Dedifferentiated amniotic fluid mesenchymal stem cell (primary cell): Measurements from ENCODE around the gene INAFM1.

ENCODE experiments used
- DNase-seq: peaks from one replicate; pipeline ENCODE4 v3.0.0-alpha.2; 2016; ENCODE audit errors: extremely low spot score

The INAFM1 gene

DNA sequence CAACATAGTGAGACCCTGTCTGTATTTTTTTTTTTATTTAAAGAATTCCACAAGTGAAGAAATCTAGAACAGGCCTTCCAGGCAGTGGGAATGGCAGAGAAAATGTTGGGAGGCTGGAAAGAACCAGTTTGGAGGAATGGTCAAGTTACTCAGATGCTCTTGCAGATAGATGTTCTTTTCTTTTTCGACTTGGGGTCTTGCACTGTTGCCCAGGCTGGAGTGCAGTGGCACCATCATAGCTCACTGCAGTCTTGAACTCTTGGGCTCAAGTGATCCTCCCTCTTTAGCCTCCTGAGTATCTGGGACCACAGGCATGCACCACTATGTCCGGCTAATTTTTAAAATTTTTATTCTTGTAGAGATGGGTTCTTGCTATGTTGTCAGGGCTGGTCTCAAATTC, 35.6 kb downstream of the INAFM1 start:
- no peak for DNase-seq

DNA sequence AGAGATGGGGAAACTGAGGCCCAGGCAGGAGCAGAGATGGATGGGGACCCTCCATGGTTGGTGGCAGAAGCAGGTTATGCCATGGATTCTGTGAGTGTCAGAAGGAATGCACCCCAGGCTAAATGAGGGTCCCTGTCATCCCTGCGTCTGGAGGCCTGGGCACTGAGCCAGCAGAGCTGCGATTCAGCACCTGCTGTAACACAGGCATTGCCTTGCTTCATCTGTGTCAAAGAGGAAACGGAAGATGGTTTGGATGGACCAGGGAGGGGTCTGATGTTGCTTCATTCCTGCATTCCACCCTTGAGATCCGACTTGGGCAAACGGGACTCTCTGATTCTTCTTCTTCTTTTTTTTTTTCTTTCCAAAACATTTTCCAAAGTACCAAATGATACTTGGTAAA, 36.1 kb downstream of the INAFM1 start:
- DNase-seq, result no peak

DNA sequence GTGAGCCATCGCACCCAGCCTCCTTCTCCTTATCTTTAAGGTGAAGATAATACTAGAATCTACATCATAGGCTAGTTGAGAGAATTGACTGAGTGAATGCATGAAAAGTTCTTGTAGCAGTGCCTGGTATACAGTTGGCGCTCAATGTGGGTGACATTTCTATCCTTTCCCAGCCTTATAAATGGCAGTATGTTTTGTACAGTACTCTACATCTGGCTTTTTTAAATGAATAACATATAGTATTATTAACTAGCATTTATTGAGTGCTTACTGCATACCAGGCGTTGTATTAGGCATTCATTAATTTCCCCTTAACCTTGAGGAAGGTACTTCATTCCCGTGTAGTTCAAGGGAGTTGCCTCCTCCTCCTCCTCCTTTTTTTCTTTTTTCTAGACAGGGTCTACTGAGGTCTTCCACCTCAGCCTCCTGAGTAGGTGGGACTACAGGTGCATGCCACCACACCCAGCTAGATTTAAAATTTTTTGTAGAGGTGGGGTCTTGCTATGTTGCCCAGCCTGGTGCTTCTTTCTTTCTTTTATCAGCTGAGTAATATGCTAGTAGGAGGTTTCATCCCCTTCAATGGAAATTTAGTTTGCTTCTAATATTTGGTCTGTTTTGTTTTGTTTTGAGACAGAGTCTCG, 37.8 kb downstream of the INAFM1 start:
- DNase-seq, result no peak

DNA sequence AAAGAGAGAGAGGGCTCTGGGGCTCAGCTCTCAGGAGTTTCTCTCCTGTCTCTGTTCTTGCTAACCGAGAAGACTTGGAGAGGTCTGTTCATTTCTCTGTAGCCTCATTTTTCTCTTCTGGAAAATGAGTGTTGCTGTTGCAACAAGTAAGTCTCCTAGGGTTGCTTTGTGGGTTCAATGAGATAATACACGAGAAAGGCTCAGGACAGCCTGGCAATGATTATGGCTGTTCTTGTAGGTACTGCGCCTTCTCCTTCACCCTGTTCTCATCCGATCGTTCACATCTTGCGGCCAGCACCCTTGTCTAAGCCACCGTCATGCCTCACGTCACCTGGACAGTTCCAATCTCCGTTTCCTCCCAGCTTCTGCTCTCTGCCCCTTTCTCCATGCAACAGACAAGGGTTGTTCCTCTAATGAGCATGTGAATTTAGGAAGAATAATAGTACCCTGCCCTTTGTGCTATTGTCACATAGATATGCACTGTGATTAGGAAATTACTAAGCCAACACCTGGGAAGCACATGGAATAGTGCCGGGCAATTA, 39.1 kb downstream of the INAFM1 start:
- no peak for DNase-seq

DNA sequence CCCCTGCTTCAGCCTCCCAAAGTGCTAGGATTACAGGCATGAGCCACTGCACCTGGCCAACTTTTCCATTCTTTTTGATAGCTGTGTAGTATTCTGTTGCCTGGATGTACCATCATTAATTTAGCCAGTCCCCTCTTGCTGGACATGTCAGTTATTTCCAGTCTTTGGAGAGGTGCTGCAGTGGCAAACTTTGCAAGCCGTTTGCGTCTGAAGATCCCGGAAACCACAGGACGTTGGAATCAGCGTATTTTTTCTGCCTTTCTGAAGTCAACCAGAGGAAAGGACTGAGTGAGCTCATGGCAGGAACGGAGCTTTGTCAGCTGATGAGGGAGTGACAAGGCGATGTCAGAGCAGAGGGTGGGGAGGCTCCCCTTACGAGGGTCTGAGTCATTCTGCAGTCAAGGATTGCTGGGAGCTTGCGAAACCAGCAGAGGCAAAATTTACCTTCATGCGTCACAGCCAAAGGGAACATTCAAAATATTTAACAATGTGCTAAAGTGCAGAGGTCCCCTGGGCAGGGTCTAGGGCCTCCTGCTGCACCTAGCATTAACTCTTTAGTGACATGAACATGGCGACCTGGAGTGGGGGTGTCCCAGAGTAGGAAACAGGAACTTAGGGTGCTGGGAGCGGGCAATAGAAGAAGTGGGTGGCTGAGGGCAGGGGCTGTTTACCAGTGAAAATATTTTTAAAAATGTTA, 40.6 kb downstream of the INAFM1 start:
- peak; percentile 77 for DNase-seq

DNA sequence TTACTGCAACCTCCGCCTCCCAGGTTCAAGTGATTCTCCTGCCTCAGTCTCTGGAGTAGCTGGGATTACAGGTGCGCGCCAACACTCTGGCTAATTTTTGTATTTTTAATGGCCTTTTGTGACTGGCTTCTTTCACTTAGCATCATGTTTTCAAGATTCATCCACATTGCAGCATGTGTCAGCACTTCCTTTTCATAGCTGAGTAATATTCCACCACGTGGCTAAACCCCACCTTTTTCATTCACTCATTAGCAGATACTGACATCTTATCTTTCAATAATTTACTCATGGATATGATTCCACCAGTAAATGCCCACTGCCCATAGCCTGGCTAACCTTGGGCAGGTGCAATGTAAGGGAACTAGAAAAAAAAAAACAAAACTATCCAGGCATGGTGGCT, 41.8 kb downstream of the INAFM1 start:
- no peak for DNase-seq

DNA sequence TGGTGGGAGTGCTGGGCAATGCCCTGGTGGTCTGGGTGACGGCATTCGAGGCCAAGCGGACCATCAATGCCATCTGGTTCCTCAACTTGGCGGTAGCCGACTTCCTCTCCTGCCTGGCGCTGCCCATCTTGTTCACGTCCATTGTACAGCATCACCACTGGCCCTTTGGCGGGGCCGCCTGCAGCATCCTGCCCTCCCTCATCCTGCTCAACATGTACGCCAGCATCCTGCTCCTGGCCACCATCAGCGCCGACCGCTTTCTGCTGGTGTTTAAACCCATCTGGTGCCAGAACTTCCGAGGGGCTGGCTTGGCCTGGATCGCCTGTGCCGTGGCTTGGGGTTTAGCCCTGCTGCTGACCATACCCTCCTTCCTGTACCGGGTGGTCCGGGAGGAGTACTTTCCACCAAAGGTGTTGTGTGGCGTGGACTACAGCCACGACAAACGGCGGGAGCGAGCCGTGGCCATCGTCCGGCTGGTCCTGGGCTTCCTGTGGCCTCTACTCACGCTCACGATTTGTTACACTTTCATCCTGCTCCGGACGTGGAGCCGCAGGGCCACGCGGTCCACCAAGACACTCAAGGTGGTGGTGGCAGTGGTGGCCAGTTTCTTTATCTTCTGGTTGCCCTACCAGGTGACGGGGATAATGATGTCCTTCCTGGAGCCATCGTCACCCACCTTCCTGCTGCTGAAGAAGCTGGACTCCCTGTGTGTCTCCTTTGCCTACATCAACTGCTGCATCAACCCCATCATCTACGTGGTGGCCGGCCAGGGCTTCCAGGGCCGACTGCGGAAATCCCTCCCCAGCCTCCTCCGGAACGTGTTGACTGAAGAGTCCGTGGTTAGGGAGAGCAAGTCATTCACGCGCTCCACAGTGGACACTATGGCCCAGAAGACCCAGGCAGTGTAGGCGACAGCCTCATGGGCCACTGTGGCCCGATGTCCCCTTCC, 45.5 kb downstream of the INAFM1 start:
- DNase-seq, result no peak

DNA sequence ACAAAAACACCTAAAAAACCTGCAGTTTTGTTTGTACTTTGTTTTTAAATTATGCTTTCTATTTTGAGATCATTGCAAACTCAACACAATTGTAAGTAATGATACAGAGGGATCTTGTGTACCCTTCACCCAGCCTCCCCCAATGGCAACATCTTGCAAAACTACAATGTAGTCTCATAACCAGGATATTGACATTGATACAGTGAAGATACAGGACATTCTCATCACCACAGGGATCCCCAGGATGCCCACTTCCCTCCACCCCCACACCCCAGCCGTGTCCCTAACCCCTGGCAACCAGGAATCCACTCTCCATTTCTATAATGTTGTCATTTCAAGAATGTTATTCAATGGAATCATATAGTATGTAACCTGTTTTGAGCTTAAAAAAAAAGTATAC, 46.9 kb downstream of the INAFM1 start:
- no peak for DNase-seq

DNA sequence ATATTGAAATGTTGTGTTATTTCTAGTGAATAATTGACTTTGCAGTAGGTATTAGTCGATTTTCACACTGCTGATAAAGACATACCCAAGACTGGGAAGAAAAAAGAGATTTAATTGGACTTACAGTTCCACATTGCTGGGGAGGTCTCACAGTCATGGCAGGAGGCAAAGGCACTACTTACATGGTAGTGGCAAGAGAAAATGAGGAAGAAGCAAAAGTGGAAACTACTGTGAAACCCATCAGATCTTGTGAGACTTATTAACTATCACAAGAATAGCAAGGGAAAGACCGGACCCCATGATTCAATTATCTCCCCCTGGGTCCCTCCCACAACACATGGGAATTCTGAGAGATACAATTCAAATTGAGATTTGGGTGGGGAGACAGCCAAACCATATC, 47.4 kb downstream of the INAFM1 start:
- DNase-seq, result no peak

DNA sequence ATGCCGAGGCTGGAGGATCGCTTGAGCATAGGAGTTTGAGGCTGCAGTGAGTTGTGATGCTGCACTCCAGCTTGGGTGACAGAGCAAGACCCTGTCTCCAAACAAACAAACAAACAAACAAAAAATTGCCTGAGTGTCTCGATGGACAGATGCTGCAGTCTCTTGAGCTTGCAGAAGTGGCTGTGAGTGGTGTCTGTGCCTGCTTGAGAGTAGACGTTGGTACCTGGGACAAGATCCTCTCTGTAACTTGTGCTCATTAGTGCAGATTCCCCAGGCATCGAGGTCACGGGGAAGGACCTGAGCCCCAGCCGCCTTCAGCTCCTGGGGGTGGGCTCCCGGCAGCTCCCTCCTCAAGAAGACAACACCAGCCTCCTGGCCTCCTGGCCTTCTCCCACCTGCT, 48.7 kb downstream of the INAFM1 start:
- DNase-seq, result no peak

DNA sequence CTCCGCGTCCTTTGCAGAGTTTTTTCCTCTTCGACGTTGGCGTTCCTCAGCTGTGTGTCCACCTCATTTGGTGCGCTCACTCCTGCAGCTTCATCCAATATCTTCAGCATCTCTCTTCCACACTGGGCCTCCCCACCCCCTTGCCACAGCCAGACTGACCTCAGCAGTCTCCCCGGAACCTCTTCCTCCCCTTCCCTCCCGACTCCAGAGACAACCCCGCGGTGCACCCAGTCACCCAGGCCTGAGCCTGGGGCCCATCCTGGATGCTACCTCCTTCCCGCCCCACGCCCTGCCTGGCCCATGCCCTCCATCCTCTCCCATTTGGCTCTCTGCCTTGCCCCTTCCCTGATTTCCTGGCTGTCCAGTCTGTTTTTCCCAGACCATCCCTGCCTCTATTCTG, 49.2 kb downstream of the INAFM1 start:
- no peak for DNase-seq

DNA sequence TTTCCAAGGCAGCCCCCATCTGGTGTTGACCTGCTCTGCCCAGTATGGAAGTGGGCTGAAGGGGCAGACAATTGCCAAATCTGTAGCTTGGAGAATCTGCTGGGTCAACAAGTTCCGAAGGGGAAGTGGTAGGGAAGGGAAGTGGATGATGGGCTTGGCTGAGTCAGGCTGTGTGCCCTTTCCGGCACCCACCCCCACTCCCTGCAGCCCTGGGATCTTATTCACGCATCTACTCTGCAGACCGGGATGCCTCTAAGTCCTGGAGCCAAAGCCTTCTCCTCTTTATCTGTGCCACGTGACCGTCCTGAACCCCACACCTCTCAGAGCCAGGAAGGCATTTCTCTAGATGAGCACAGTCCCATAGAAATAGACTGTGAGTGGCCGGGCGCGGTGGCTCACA, 49.8 kb downstream of the INAFM1 start:
- no peak for DNase-seq
